Inflammatory macrophage treated with lipopolysaccharide for 1 hour (primary cell): ENCODE data around the gene ARHGAP30.

Experiments used
- DNase-seq, 2 donors: peaks; one replicate each; pipeline ENCODE4 v3.0.0-alpha.2; 2020 to 2022

The ARHGAP30 gene

DNA sequence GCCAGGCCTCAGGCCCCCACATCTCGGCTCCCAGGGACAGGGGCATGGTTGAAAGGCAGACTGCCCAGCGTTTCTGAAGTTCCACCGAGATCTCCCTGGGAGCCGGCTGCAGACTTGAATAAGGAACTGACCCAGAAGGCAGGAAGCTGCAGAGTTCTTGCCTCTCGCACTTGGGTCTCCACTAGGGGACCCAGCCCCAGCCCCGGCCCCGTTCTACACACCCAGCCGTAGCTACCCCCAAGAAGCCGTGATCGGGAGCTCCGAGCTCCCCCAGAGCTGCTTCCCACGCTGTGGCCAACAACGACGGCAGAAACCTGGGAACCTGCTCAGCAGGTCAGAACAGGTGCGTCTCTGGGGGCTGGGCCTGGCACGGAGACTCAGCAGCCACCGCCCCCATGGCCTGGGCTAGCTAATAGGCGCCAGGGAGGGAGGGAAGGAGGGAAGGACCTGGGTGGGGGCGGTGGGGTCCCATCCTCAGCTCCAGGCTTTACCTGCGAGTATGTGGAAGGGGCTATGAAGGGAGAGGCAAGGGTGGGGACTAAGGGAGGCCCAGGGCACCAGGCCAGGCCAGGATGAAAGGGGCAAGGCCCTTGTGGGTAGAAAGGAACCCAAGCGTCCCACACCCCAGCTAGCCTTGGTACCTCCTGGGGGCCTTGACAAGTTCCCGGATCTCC is 19.7 kb upstream of the ARHGAP30 start, which contains the start of gene NECTIN4:
Gene NECTIN4 (minus strand): TSS at position 308 of the 674 bp plus-strand sequence. CDS start 262 bp downstream, at position 46.
- no peak for DNase-seq

DNA sequence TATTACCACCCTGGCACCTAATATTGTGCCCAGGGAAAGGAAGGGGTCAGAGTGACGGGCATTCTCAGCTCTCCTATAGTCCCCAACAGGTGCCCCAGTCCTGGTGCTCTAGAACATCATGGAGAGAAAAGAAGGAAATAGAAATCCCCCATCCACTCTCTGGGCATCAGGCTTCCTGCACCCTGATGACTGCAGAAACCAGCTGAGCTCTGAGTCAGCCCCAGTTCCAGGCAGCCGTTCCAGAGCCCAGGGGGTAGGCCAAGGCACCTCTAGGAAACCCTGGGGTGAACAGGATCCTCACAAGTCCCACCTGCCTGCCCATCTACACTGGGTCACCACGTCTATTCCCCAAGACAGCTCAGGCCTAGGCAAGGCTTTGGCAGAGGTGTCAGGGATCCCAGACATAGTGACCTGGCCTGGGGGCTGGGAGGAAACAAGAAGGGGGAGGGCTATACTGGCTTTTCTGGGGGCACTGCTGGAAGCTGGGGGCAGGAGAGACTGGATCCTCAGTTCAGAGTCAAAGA is 19.0 kb upstream of the ARHGAP30 start:
- DNase-seq = peak; percentile 58 to 84

DNA sequence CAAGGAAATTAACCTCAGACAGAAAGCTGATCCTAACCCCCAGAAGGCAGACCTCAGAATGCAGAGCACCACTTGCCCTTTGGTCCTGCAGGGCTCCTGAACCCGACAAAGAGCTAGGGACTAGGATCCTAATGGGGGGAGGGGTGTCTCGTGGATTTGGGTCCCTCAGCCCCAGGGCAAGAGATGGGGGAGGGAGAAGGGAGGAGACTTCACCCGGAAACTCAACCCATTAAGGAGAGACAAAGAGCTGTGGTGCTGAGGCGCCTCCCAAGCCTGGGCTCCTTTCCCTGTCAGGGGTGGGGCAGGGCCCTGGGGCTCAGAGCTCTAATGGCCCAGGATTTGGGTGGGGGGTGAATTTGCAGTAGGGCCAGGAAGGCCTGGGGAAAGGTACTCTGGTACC is 16.8 kb upstream of the ARHGAP30 start:
- DNase-seq = no peak

DNA sequence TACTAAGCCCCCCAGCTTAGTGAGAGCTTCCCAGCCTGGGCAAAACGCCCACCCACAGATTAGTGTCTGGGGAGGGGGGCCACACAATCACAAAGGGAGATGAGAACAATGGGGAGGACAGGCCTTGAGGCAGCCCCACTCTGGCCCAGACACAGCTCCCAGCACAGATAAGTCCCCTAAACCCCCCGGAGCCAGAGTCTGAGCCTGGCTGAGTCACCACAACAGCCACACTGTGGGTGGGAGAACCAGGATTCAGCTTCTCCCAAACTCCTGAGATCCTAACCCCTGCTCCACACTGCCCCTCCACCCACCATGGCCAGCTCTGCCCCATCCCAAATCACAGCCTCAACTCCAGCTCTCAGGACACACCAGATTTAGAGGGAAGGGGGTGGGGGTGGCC is 15.5 kb upstream of the ARHGAP30 start:
- no peak for DNase-seq

DNA sequence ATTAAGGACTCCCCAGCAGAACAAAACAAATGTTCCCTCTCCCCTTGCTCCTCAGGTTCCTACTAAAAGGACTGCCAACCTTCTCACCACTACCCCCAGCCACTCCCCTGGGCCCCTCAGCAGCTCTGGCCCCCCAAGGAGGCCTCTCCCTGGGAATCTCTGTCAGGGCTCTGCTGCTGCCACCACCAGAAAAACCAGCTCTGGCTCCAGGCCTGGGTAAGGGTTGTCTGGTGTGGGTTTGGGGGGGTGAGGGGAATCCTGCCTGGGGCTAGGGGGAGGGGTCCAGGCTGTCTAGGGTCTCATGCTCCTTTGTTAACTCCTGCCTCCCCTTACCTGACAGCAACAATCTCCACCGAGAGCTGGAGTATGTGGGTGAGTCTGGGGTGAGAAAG is 14.9 kb upstream of the ARHGAP30 start:
- DNase-seq = no peak

DNA sequence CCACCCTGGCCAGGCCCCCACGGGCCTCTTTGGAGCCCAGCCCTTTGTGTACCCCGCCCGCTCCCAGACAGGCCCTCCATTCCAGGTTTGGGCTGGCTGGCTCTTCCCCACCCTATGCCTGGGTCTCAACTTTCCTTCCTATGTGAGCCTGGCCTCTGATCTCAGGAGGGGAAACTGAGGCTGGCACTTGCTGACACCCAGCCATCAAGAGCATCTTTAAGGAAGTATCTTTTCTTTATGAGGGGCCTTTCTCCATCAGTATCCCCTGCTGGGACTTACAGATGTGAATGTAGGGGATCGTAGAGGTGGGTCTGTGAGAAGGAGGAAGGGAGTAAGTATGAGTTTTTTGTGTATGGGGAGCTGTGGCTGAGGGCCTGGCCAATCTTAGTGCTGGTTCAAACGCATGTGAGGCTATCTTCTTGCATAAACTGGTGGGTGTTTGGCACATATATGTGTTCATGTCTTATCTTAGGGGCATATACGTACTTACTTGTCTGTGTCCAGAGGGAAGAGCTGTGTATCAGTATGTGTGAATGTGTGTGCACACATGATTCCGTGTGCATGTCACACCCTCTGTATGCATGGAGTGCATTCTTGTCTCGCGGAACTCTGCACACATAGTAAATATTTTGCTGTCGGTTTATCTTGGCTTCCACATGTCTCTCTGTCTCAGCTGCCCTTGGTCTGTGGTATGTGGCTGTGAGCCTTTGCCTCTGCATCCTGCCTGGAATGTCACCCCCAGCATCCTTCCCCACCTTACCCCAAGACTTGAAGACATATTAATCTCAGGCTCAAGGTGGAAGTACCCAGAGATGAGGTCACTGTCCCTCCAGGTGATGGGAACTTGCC is 14.3 kb upstream of the ARHGAP30 start:
- DNase-seq = no peak

DNA sequence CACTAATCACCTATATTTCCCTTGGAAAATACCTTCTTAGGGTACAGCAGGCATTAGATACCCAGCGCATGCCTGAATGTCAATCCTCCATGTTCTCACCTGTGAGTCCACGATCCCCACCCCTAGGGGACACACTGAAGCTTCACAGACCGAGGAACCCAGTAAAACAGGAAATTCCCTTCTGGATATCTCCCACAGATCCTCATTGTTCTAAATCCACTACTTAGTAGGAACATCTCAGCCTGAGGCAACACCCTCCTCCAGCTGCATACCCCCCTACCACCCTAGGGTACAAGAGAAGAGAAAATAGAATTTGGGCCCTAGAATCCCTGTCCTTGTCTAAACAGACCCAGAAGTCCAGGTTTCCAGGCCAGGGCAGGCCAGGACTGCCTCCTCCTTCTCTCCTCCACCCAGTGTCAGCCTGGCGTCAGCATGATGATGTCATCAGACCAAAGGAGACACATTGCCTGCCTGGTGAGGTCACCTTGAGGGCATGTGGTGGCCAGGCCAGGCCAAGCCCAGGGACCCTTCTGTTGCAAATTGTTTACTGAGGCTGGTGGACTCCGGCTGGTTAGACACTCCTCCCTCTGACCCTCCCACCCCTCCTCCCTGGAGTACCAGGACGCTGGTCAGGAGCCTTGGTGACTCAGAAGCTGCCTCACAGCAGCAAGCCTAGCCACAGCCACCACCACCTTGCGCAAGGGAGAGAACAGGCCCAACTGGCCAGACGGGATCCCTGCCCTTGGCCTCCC is 13.5 kb upstream of the ARHGAP30 start:
- DNase-seq = peak; percentile 89 to 98

DNA sequence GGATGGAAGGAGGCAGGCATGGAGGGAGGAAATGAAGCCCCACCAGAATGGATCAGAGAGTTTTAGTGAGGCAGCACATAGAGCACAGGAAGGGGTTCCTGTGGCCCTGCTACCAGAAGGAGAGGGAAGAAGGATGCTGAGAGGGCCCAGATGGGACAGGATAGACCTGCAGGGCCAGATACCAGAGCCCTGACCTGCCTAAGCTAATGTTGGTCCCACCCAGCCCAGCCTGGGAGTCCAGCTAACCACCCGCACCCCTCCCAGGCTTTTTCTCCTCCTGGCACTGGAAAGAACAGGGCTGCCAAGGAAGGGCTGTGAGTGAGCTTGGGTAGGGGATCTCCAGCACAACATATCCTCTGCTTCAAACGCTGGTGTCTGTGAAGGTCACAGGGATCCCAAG is 12.8 kb upstream of the ARHGAP30 start:
- no peak for DNase-seq

DNA sequence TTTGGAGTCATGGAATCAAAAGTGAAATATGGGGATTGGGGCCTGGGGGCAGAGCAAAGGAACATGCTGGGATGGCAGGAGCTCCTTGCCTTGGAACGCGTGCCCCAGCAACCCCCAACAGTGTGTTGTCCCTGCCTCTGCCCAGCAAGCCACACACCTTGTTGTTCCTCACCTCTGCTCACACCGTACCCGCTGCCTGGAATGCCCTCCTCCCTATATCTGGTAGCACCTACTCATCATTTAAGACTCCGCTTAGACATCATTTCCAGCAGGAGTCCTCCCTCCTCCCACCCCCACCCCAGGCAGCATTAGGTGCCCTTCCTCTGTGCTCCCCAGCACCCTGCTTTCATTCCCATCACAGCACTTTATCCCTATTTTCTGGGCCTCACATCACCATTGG is 11.8 kb upstream of the ARHGAP30 start:
- DNase-seq = no peak

DNA sequence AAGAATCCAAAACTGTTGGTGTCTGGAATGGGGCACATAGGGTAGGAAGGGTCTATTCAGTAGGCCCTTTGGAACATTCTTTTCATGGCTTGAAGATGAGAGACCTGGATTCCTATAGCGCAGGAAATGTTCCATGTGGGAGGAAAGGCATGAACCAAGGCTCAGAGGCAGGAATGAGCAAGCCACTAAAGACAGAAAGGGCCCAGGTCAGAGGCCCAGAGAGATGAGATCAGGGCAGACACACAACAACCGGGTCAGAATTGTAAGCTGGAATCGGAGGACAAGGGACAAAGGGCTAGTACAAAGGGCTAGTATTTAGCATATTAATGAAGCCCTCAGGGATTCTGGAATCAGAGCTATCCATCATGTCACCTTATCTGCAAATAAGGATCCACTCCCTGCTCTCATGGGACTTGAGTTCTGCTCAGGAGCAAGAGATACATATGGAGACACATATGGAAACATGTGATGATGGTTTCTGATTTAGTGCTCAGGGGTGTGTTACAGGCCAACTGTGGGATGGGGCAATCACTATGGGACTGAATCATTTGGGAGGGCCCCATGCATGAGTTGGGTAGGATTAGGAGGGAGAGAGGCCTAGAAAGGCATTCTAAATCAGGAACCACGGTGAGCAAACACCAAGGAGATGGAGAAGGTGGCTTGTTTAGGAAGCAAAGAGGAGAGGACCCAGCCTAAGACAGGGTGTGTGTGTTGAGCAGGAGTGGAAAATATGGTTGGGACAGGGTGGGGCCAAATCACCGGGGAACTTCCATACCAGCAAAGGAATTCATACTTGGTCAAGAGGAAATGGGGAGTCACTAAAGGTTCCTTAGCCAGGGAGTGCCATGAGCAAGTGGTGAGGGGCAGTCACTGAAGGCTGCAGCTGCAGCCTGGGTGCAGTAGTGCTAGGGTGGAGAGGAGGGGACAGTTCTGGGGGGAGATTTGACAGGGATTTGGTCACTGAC is 11.0 kb upstream of the ARHGAP30 start:
- peak in 1 of 2 donors; percentile 49 for DNase-seq

DNA sequence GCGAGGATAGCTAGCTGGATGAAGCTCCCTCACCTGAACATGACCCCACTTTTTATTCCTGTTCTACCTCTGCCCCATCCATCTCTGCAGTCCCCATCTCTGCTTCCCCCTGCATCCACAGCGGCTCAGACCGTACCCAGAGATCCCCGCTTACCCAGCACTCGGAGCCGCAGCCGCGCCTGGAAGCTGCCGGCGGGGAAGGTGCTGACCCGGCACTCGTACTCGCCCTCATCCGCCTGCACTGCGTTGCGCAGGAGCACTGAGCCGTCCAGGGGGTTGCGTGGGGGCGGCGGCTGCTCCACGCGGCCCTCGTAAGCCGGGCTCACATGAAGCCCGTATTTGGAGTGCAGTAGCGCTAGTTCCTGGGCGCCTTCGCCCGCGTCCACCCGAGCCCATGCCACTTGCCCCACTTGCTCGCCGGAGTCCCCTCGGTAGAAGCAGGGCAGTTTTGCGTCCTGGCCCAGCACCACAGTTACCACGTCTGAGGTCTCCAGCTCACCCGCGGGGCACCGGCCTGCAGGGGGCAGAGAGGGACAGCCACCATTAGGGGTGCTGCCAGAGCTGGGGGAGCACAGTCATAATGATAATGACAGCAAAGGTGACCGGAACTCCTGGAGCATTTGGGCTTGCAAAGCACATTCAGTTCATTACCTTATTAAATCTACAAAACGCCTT is 9.9 kb upstream of the ARHGAP30 start:
- no peak for DNase-seq

DNA sequence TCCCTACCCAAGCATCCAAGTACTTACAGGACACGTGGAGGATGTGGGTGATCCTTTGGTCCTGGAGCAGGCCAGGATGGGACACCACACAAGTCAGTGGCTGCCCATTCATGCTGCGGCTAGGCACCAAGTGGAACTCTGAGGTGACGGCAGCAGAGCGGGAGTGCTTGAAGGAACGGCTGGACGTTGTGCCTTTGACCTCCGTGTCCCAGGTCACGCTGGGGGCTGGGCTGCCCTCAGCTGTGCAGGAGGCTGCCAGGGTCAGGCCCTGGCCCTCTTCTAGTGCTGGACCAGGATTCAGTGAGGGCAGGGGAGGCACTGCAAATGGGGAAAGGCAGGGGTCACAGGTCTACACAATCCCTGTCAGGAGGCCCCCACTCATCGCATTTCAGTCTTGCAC is 7.7 kb upstream of the ARHGAP30 start:
- DNase-seq = no peak

DNA sequence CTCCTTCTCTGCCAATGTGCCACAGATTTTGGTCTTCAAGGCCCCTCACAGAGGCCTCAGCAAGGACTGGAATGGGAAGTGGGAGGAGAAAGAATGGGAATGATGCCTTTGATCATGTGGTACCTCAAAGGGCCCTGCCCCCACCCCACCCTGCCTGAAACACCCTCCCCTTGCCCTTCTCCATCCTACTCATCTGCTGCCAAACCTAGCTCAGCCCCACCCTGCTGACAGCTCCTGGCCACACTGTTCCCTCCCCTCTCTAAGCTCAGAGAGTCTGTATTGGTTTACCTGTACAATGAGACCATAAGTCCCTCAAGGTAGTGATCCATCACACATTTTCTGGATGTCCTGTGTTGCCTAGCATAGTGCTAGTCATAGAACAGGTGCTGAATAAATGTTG is 6.7 kb upstream of the ARHGAP30 start:
- DNase-seq = no peak

DNA sequence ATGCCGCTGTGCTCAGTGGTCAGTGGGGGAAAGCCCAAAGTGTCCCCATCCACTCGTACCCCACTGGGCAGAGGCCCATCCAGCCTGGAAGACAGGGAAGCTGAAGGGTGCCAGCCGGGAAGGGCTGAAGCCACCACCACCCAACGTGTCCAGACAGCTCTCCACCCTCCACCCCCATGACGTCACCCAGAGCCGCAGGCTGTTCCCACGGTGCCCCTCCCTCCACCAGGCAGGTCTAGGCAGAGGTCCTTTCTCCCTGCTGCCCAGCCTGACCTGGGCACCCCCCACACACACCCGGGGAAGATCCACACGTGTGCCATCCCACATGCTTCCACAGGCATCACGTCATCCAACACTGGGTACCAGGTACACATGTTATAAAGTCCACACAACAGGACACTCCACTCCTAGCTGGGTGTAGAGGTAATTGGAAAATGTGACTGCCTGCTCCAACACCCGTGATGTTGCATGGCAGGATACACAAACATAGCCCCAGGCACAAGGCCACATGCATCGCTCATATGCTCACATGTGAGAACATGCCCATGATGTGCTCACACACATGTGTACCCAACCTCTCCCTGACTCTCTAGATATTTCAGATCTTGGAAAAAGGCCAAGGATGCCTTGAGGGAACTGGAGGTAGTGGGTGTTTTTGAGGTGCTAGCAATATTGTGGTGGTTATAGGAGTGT is 5.1 kb upstream of the ARHGAP30 start:
- DNase-seq = no peak

DNA sequence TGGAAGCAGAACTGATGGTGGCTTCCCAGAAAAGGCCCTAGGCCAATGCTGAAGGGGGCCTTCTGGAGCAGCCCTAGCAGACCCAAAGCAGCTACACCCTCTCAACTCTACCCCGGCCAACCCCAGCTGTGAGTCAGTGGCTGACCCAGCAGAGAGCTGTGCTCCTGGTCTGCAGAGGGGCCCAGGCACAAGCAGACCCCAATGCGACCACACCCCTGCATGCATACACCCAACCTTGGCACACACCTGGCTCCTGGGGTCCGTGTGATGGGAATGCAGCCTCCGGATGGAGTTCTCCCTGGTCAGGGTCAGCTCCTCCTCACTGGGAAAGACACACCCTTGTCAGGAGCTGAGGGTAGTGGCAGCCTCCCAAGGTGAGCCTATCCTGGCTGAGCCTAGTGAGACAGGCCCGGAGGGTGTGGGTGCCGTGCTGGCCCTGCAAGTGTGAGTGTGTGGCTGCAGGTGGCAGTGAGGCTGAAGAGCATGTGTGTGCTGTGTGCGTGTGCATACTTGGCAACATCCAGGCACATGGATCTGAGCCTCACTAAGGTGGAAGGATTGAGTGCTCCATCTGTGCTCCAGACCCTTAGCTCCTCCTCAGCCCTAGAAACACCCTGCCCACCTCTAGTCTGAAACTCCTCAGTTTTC is 3.9 kb upstream of the ARHGAP30 start:
- no peak for DNase-seq

DNA sequence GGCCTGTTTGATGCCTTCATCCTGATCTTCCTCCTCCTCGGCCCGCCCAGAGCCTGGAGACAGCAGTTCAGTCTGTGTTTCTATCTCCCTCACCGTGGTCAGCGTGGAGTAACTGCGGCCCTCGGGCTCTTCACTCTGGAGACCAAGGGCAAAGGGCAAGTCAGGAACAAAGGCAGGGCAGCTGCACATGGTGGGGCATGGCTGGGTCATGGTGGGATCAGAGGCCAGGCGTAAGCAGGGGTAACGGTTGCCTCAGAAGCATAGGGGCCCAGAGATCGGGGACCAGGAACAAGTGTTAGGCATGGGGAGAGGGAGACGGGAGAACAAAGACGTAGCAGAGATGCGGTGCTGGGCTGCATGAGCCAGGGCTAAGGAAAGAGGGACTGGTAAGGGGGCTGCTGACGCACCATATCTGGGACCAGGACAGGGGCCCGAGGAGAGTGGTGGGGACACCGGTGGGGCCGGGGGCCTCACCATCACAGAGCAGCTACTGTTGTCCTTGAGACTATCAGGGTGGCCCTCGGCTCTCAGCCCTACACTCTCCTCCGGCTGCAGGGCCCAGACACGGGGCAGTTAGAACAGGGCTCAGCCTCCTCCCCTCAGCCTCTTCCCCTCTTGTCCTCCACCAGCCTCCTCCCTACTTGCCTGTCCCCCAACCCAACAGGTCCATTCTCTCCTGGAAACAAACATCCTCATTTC is 3.2 kb upstream of the ARHGAP30 start:
- DNase-seq = no peak

DNA sequence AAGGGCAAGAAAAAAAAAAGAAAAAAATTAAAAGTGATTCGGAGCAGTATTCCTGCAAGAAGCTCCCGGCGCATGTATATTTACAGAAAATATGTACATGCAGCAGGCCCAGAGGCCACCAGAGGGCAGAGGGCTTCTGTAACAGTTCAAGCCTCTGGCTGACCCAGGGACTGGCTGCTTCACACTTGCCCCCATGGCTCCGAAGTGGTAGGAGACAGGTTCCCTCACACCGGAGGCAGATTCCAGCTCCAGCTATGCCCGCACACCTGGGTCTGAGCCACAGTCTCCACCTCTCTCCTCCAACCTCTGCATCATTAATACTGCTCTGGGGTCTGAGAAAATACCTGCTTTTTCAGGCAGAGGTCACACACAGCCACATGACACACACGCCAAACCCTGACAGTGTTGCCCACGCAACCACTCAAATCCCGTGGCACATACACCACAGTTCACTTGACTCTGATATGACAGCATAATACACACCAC is 2.2 kb upstream of the ARHGAP30 start:
- peak; percentile 58 to 76 for DNase-seq

DNA sequence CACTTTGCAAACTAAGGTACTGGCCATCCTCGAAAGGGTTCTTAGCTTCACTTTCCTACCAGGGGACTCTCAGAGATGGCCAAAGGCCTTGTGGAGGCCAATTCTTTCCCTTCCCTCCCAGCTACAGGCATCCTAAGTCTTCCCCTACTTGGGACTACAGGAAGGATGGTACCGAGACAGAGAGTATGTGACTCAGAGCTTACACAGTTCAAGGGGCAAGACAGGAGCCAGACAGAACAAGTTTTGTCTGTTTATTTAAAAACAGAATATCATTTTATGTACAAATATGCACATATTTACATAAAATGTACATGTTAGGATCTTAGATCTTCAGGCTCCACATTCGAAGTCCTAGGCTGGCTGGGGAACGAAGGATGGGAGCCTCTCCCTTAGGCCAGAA is 1.1 kb upstream of the ARHGAP30 start:
- DNase-seq = no peak

DNA sequence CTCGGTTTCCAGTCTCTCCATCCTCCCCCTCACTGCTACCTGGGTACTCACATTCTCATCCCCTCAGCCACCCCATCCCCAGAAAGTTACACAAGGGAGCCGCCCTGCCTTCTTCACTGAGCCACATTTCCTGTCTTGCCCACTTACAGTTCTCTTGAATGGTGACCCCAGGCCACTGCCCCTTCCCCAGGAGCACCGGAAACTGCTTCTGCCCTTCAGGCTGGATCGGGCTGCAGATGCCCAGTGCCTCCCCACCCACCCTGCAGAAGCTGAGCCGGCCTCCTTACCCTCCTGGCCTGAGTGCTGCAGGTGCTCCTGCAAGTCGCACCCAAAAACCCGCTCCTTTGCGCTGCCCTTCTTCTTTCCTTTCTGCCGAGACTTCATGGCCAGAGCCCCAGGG is 450 bp downstream of the ARHGAP30 start:
- no peak for DNase-seq
